NCI-H460 (cell line): Measurements from ENCODE around the gene PAK1. TPM values are rescaled to one million over a fixed set of nuclear protein-coding genes. Genes with fewer than 3 reads are reported as not detected.
"Not testable (repeated sequence)": the region's sequence is repeated elsewhere in the genome, so short reads cannot be mapped to it uniquely, and the experiment has no call there.

Source experiments
- DNase-seq: peaks from one replicate; pipeline ENCODE4 v3.0.0-alpha.2; 2016; ENCODE audit warnings: low read depth; ENCODE audit errors: extremely low read depth
- polyA plus RNA-seq: library from polyadenylated mRNA; depleted of rRNA; stranded (reverse); fragments of >200 nt; gene quantifications from 2 replicates; pipeline ENCODE4 v1.2.3, GENCODE V29; 2014; cell fraction: nucleus; rRNA removed
- total RNA-seq: library from RNA; depleted of rRNA; stranded (reverse); fragments of >200 nt; shearing (Covaris generic); gene quantifications from 2 replicates; pipeline ENCODE4 v1.2.3, GENCODE V29; 2014; rRNA removed

The PAK1 gene
- total RNA-seq, result 13.9 and 18.4 TPM in 2 replicates
- 14.3 and 21.5 TPM in 2 replicates for polyA plus RNA-seq

- DNase-seq, result peak; percentile 54
Observed at GRCh38 chr11:77473801-77474683, at the start of gene PAK1. PAK1 (minus strand) TSS chr11:77474094; CDS start chr11:77392520, 81,574 bp downstream.

GRCh38 chr11:77522215-77522614 lies 48.3 kb upstream of the PAK1 start:
- DNase-seq, result no peak

GRCh38 chr11:77519847-77520246 lies 46.0 kb upstream of the PAK1 start:
- no peak for DNase-seq

- no peak for DNase-seq
Observed at GRCh38 chr11:77518471-77518870, 44.6 kb upstream of the PAK1 start.

- DNase-seq, result no peak
Observed at GRCh38 chr11:77517753-77518152, 43.9 kb upstream of the PAK1 start.

- no peak for DNase-seq
Observed at GRCh38 chr11:77517226-77517625, 43.3 kb upstream of the PAK1 start.

GRCh38 chr11:77515483-77515882 lies 41.6 kb upstream of the PAK1 start:
- DNase-seq, result no peak

GRCh38 chr11:77515063-77515462 lies 41.2 kb upstream of the PAK1 start:
- DNase-seq, result no peak

- no peak for DNase-seq
Observed at GRCh38 chr11:77512092-77512491, 38.2 kb upstream of the PAK1 start.

- DNase-seq, result no peak
Observed at GRCh38 chr11:77510851-77511250, 37.0 kb upstream of the PAK1 start.

GRCh38 chr11:77510095-77510494 lies 36.2 kb upstream of the PAK1 start:
- no peak for DNase-seq

GRCh38 chr11:77508019-77508418 lies 34.1 kb upstream of the PAK1 start:
- DNase-seq, result no peak

- no peak for DNase-seq
Observed at GRCh38 chr11:77506857-77507256, 33.0 kb upstream of the PAK1 start.

- no peak for DNase-seq
Observed at GRCh38 chr11:77505956-77506355, 32.1 kb upstream of the PAK1 start.

GRCh38 chr11:77503006-77503405 lies 29.1 kb upstream of the PAK1 start:
- no peak for DNase-seq

- DNase-seq, result no peak
Observed at GRCh38 chr11:77502346-77502905, 28.5 kb upstream of the PAK1 start.

- no peak for DNase-seq
Observed at GRCh38 chr11:77501758-77502157, 27.9 kb upstream of the PAK1 start.

- no peak for DNase-seq
Observed at GRCh38 chr11:77497368-77497767, 23.5 kb upstream of the PAK1 start.

- no peak for DNase-seq
Observed at GRCh38 chr11:77495526-77495925, 21.6 kb upstream of the PAK1 start.

- DNase-seq, result not testable (repeated sequence)
Observed at GRCh38 chr11:77490035-77490434, 16.1 kb upstream of the PAK1 start.

GRCh38 chr11:77487790-77488189 lies 13.9 kb upstream of the PAK1 start:
- no peak for DNase-seq

- no peak for DNase-seq
Observed at GRCh38 chr11:77479746-77480352, 6.0 kb upstream of the PAK1 start.
